ENCODE results near the gene KDM2A. TPM values are rescaled to one million over a fixed set of nuclear protein-coding genes. Genes with fewer than 3 reads are reported as not detected.

The KDM2A gene
- total RNA-seq, 4 donors from 2014 or later = 34.8 to 55.0 (median 44.9) TPM

- ATAC-seq (peak; percentile 66 to 80), DNase-seq (no peak)
- H3K27me3 ChIP-seq = no peaks in the 10 kb centered on the region
- H3K9me3 ChIP-seq = no peaks in the 10 kb centered on the region
- no peak overlapping the region for H3K27ac ChIP-seq
- H3K36me3 ChIP-seq = peaks cover 0 to 30% of the 10 kb centered on the region in 2 donors
- H3K4me3 ChIP-seq = no peak overlapping the region
- intact Hi-C loops (cut with DNase I; ENCODE audit: low total_unique reads) (no loop called here), in situ Hi-C loops (cut with MboI; ENCODE audit: low sequenced_read_pairs in 4 of 4) (no loop called here)
- no peak for TF ChIP-seq POLR2A (IDR thresholded peaks at IDR 0.05)
- no peak for TF ChIP-seq CTCF (IDR thresholded peaks at IDR 0.05 in 4 of 5, conservative IDR thresholded peaks at IDR 0.05 in 1 of 5)
- H3K4me1 ChIP-seq = peaks cover 0 to 5% of the 10 kb centered on the region in 2 donors
Observed at GRCh38 chr11:67153971-67154370, 34.9 kb downstream of the KDM2A start.

GRCh38 chr11:67154726-67155125, 35.7 kb downstream of the KDM2A start:
- no peaks in the 10 kb centered on the region for H3K9me3 ChIP-seq
- peaks cover 0 to 5% of the 10 kb centered on the region in 2 donors for H3K4me1 ChIP-seq
- no peak overlapping the region for H3K27ac ChIP-seq
- intact Hi-C loops (cut with DNase I; ENCODE audit: low total_unique reads) (no loop called here), in situ Hi-C loops (cut with MboI; ENCODE audit: low sequenced_read_pairs in 4 of 4) (no loop called here)
- ATAC-seq = no peak
- no peak overlapping the region for H3K4me3 ChIP-seq
- no peaks in the 10 kb centered on the region for H3K27me3 ChIP-seq
- DNase-seq = no peak
- peaks cover 0 to 26% of the 10 kb centered on the region in 2 donors for H3K36me3 ChIP-seq
- TF ChIP-seq POLR2A (IDR thresholded peaks at IDR 0.05) = no peak
- no peak for TF ChIP-seq CTCF (IDR thresholded peaks at IDR 0.05 in 4 of 5, conservative IDR thresholded peaks at IDR 0.05 in 1 of 5)

GRCh38 chr11:67157691-67158090, 38.6 kb downstream of the KDM2A start:
- ATAC-seq = no peak
- in situ Hi-C loops (cut with MboI; ENCODE audit: low sequenced_read_pairs in 4 of 4) (no loop called here), intact Hi-C loops (cut with DNase I; ENCODE audit: low total_unique reads) (no loop called here)
- Histone ChIP-seq H3K9me3 (no peaks in the 10 kb centered on the region), H3K27ac (no peak overlapping the region), H3K27me3 (no peaks in the 10 kb centered on the region), H3K4me3 (no peak overlapping the region), H3K36me3 (no peaks in the 10 kb centered on the region), H3K4me1 (peaks cover 7 to 20% of the 10 kb centered on the region in 2 donors)
- DNase-seq = no peak
- TF ChIP-seq POLR2A (IDR thresholded peaks at IDR 0.05) (no peak), CTCF (IDR thresholded peaks at IDR 0.05 in 4 of 5, conservative IDR thresholded peaks at IDR 0.05 in 1 of 5) (no peak)

GRCh38 chr11:67158221-67158620, 39.2 kb downstream of the KDM2A start:
- ATAC-seq = no peak
- H3K4me1 ChIP-seq = peaks cover 11 to 26% of the 10 kb centered on the region in 2 donors
- no peak overlapping the region for H3K4me3 ChIP-seq
- H3K27ac ChIP-seq = no peak overlapping the region
- intact Hi-C loops (cut with DNase I; ENCODE audit: low total_unique reads) (no loop called here), in situ Hi-C loops (cut with MboI; ENCODE audit: low sequenced_read_pairs in 4 of 4) (no loop called here)
- H3K9me3 ChIP-seq = no peaks in the 10 kb centered on the region
- H3K36me3 ChIP-seq = no peaks in the 10 kb centered on the region
- H3K27me3 ChIP-seq = no peaks in the 10 kb centered on the region
- no peak for TF ChIP-seq CTCF (IDR thresholded peaks at IDR 0.05 in 4 of 5, conservative IDR thresholded peaks at IDR 0.05 in 1 of 5)
- TF ChIP-seq POLR2A (IDR thresholded peaks at IDR 0.05) = no peak
- no peak for DNase-seq

GRCh38 chr11:67160045-67160444, 41.0 kb downstream of the KDM2A start:
- H3K9me3 ChIP-seq = no peaks in the 10 kb centered on the region
- H3K4me1 ChIP-seq = peaks cover 11 to 25% of the 10 kb centered on the region in 2 donors
- H3K27ac ChIP-seq = no peak overlapping the region
- no peaks in the 10 kb centered on the region for H3K36me3 ChIP-seq
- H3K4me3 ChIP-seq = no peak overlapping the region
- no peak for TF ChIP-seq CTCF (IDR thresholded peaks at IDR 0.05 in 4 of 5, conservative IDR thresholded peaks at IDR 0.05 in 1 of 5)
- DNase-seq = no peak
- intact Hi-C loops (cut with DNase I; ENCODE audit: low total_unique reads) (no loop called here), in situ Hi-C loops (cut with MboI; ENCODE audit: low sequenced_read_pairs in 4 of 4) (loop anchor here in 1 of 4 donors (10.0 kb wide), 1 partner anchor 75 kb away; no protein-coding TSS in a partner anchor)
- no peak for ATAC-seq
- no peaks in the 10 kb centered on the region for H3K27me3 ChIP-seq

All from gastrocnemius medialis (tissue), 4 donors.